GM21825 (cell line): Measurements from ENCODE around the gene TMEM269.
A peak's percentile ranks its signal among the peaks of the same experiment; 100 is the strongest.
"Not testable (repeated sequence)": the region's sequence is repeated elsewhere in the genome, so short reads cannot be mapped to it uniquely, and the experiment has no call there.

Experiments
- ATAC-seq: cut with Tn5 transposase; IDR thresholded peaks from one replicate; pipeline ENCODE4 v1.9.1; 2021; ENCODE audit warnings: mild to moderate bottlenecking, moderate library complexity; ENCODE audit not compliant: unreplicated experiment

TMEM269 gene

GRCh38 chr1:42773420-42773819 is 11.4 kb upstream of the TMEM269 start:
- no peak for ATAC-seq

GRCh38 chr1:42774928-42775526 is 9.8 kb upstream of the TMEM269 start:
- ATAC-seq = no peak

- ATAC-seq = no peak
Observed at GRCh38 chr1:42776502-42776901, 8.3 kb upstream of the TMEM269 start.

DNA sequence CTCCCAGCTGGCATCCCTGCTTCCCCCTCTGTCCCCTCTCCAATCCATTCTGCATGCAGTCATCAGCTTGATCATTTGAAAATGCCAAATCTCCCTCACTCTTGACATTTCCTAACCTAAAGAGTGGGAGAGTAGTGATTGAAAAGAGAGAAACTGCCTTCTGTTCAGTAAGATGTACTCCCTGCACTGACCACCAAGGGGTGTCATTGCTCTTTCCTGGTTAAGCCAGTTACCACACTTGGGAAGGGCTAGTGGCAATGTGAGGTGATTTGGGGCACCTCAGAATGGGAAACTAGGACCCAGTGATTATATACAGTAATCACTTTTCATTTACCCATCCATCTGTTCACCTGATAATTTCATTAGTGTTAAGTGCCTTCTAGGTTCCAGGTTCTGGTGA is 6.9 kb upstream of the TMEM269 start:
- no peak for ATAC-seq

- no peak for ATAC-seq
Observed at GRCh38 chr1:42779725-42780124, 5.1 kb upstream of the TMEM269 start.

- no peak for ATAC-seq
Observed at GRCh38 chr1:42780176-42780575, 4.6 kb upstream of the TMEM269 start.

- ATAC-seq = no peak
Observed at GRCh38 chr1:42783092-42783491, 1.7 kb upstream of the TMEM269 start.

DNA sequence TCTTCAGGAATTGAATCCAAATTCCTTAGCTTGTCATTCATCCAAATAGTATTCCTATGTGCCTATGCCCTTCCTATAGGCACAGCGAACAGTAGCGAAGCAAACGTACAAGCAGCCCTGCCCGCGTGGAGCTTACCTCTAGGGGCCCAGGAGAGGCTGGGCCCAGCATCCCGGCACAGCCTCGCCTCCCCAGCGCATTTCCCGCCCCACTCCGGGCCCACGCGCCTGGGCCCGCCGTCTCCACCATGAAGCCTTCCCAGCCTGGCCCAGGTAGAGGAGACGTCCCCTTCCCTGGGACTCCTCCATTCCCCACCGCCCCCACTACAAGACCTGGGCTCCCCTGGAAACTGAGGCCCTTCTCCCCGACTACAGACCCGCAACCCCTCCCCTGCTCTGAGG is 245 bp upstream of the TMEM269 start:
- ATAC-seq = no peak

DNA sequence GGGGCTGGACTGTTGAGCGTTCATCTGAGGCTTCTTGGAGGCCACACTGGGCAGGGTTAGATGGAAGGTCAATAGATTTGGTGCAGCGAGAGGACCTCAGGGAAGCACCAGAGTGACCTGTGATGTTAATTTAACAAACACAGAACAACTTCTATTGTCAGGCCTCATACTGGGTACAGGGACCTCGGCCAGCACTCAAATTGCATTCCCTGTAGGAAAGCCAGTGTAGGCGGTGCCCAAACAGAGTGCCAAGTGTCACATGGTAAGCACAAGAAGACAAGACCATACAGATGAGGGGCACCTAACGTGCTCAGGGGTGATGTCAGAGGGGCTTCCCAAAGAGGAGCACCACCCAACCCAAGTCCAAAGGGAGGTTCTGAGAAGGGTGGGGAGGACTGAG is 1.3 kb downstream of the TMEM269 start:
- ATAC-seq = no peak

DNA sequence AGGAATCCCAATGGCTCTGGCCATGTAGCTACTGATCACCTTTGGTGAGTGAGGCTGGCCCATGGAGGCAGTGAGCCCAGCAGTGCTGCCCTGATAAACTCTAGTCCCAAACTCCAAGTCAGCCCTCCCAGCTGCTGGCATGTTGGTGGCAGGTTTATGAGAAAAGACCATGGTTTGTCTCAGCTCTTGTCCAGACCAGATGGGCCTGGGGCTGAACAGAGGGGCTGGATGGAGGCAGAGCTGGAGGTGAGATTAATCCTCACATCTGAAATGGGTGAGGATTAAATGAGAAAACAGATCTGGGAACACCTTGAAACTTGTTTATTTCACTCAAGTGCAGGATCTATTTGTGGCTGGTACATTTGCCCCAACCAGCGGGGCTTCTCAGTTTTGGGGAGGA is 3.2 kb downstream of the TMEM269 start:
- ATAC-seq = no peak

- no peak for ATAC-seq
Observed at GRCh38 chr1:42793824-42794223, 9.0 kb downstream of the TMEM269 start.

DNA sequence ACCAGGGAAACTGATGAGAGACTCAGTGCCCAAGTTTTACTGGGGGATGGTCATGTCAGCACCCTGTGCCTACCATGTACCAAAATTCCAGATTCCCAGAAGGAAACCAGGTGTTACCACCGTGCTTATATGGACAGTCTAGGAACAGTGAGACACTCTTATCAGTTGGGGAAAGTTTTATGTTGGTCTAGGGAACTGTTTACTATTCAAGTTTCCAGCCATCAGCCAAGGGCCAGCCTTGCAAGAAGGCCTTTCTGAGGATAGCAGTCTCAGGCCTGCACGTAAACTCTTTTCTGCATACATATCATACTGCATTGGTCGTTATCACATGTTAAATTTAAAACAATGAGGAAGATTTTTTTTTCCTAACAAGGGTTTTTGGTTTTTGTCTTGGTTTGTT is 12.6 kb downstream of the TMEM269 start:
- ATAC-seq = no peak

DNA sequence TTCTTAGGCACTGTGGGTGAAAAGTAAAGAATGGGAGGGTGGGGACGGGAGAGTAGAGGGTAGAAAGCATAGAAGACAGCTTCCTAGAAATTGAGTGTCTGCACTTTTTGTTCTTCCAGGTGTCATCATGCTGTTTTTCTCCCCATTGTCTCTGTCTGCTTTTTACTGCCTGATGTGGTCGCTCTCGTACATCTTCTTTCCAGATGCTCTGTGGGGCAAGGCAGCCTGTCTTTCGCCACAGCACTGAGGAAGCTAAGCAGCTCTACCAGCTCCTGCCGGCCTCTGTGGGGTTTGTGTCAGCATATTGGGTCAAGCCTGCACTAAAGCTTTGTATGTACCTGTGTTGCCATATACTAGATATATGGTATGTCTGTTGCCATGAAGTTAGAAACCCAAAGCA is 13.2 kb downstream of the TMEM269 start:
- no peak for ATAC-seq

GRCh38 chr1:42801832-42802473 is 17.2 kb downstream of the TMEM269 start:
- no peak for ATAC-seq

GRCh38 chr1:42806171-42806570 is 21.4 kb downstream of the TMEM269 start:
- no peak for ATAC-seq

DNA sequence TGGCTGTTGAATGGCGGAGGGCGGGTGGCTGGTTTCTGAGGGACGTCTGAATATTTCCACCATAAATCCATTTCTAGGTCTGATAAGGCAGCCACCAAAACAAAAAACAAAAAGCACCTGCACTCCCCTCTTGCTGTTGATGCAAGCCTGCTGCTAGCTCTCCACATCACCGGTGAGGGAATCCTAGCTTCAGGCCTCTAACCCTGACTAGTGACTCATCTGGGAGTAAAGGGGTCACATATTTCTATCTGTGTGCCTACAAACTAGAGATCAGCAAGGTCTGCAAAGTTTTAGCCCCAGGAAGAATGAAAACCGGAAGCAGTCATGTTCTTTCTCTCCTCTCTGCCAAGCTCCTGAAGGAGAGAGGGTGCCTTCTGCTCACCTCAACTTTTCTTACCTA is 21.8 kb downstream of the TMEM269 start:
- ATAC-seq = no peak

DNA sequence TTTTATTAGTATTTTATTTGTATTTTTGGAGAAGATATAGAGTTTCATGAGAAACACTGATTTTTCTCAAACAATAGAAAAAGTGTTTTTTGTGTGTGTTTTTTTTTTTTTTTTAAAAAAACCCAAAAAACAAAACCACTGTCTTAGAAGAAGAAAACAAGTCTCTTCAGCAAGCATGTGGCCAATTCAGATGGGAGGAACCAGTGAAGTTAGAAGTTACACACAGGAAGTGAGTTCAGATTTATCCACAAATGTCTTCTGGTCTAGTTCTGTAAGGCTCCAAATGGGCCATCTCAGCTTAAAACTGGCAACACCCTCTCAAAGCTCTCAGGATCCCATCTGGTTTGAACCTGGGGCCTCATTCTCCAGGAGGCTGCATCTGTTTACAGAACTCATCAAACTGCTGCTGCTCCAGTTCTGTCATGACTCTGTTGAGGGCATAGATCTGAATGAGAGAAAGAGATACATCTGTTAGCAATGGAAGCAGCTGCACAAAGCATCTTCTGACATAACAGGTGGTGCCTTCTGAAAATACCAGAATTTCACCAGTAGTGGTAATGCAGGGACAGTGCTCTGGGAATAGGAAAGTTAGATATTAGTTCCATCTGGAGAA is 22.4 kb downstream of the TMEM269 start:
- ATAC-seq = no peak

GRCh38 chr1:42814815-42815214 is 30.0 kb downstream of the TMEM269 start:
- not testable (repeated sequence) for ATAC-seq

GRCh38 chr1:42815941-42816584 is 31.3 kb downstream of the TMEM269 start:
- ATAC-seq = no peak

- peak; percentile 76 for ATAC-seq
Observed at GRCh38 chr1:42816585-42817439, 32.0 kb downstream of the TMEM269 start, which contains the start of the genes ERMAP and SVBP. TSS of gene ERMAP (plus strand) at chr1:42817122. CDS start at chr1:42830449, 13,327 bp downstream. TSS of gene SVBP (minus strand) at chr1:42817397. CDS start at chr1:42816544, 853 bp downstream.

GRCh38 chr1:42817440-42817767 is 32.6 kb downstream of the TMEM269 start:
- no peak for ATAC-seq
